OCI-LY1 (cell line): ENCODE data around the gene STARD9.

Experiments used
- EZH2 ChIP-seq: fragments of 200-600 bp; sonication (generic), shearing (Covaris generic); IDR thresholded peaks from 2 replicates; pipeline ENCODE4 v1.8.0; 2017; ENCODE audit warnings: borderline replicate concordance, mixed run types, mild to moderate bottlenecking, antibody characterized with exemption, low read length, moderate library complexity, mixed read lengths
- TF ChIP-seq, protein P1 (sequence below): fragments of 200-600 bp; sonication (generic), shearing (Covaris generic); IDR thresholded peaks from 2 replicates; pipeline ENCODE4 v1.5.1; 2017; ENCODE audit warnings: mild to moderate bottlenecking, antibody characterized with exemption, low read length, moderate library complexity, mixed read lengths

DNA sequence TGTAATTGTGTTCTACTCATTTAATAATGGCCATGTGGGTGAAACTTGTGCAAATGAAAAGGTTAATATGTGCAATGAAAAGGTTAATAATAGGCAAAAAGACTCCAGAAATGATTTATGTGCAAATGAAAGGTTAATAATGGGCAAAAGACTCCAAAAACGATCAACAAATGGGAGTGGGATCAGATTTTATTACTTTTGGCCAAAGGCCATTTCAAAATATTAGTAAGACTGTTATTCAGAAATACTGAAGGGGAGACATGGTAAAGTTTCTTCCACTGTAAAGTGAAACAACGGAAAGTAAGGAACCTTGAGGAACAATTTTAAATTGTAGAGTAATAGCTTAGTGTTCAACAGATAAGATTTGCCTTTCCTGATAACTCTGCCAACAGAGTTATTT is 40.7 kb downstream of the STARD9 start:
- TF ChIP-seq, protein P1, sequence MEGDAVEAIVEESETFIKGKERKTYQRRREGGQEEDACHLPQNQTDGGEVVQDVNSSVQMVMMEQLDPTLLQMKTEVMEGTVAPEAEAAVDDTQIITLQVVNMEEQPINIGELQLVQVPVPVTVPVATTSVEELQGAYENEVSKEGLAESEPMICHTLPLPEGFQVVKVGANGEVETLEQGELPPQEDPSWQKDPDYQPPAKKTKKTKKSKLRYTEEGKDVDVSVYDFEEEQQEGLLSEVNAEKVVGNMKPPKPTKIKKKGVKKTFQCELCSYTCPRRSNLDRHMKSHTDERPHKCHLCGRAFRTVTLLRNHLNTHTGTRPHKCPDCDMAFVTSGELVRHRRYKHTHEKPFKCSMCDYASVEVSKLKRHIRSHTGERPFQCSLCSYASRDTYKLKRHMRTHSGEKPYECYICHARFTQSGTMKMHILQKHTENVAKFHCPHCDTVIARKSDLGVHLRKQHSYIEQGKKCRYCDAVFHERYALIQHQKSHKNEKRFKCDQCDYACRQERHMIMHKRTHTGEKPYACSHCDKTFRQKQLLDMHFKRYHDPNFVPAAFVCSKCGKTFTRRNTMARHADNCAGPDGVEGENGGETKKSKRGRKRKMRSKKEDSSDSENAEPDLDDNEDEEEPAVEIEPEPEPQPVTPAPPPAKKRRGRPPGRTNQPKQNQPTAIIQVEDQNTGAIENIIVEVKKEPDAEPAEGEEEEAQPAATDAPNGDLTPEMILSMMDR: no peak
- no peak for TF ChIP-seq EZH2
